ENCODE results near the gene RAVER2.
"Not testable (repeated sequence)": the region's sequence is repeated elsewhere in the genome, so short reads cannot be mapped to it uniquely, and the experiment has no call there.

Gene RAVER2

DNA sequence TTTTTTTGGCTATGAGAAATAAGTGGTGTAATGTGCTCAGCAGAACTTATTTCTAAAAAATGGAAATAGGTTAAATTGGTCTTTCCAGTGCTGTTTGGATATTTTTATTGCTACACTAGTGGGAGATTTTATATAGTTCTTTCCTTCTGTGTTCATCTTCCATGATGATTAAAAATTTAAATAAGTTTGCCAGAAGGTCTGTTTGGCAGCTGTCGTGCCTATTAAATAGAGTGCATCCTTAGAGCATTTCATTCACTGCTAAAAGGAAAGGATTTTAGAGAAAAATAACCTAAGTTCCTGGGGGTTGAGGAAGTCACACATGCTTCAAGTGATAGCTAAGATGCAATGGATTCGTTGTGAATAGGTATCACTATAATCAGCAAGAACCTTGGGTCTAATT, 29.7 kb upstream of the RAVER2 start:
- H3K4me1 ChIP-seq (ENCODE audit: control insufficient read depth, insufficient read depth, low read length, unreplicated experiment) = no peaks in the 10 kb centered on the region
- H3K36me3 ChIP-seq (ENCODE audit: insufficient read depth, low read length) = no peaks in the 10 kb centered on the region
- H3K27me3 ChIP-seq (ENCODE audit: insufficient read depth, low read length) = peaks cover 50% of the 10 kb centered on the region
- H3K79me2 ChIP-seq (ENCODE audit: control insufficient read depth, insufficient read depth, low read length, unreplicated experiment) = no peaks in the 10 kb centered on the region
- H2AFZ ChIP-seq (ENCODE audit: low read length, unreplicated experiment) = no peak overlapping the region
- no peak overlapping the region for H3K4me3 ChIP-seq (ENCODE audit: low read depth, low read length)
- no peak overlapping the region for H3K27ac ChIP-seq (ENCODE audit: low read depth, low read length)

DNA sequence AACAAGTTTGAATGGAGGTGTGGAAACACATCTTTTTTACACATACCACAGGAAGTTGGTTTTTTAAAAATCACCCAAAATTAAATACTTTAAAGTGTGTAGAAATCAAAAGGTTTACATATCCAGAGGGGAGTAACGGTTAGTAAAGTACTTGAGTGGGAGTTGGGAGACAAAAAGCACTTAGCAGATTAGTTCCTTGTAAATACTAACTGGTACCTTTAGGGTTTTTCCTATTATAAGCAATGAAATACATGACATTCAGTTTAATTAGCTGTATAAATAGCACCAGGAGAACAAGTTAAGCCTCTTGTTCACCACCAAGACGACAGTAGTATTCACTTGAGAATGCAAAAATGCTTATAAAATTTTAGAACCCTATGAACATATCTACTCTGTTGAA, 23.7 kb upstream of the RAVER2 start:
- no peak overlapping the region for H2AFZ ChIP-seq (ENCODE audit: low read length, unreplicated experiment)
- H3K4me1 ChIP-seq (ENCODE audit: control insufficient read depth, insufficient read depth, low read length, unreplicated experiment) = no peaks in the 10 kb centered on the region

DNA sequence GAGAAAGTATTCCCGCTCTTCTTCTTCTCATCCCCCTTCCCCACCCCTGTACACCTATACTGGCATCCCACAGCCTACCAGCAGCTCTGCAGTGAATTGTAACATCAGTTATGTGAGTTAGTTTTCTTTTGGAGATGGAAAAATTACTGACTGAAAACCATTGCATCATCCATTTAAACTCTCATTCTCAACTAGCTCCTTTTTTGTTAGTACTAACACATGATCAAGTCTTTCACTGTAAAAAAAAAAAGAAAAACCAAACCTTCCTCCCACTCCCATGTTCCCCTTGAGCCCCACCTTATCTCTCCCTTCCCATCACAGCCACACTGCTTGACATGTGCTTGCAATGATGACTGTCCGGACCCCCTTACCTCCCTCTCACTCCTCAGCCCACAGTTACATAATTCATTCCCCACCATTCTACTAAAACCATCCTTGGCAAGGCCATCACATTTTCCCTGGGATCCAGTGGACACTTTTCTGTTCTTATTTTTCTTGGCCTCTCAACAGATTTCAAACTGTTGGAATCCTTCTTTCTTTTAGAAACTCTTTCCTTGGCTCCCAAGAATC, 23.2 kb upstream of the RAVER2 start:
- Histone ChIP-seq H3K27ac (ENCODE audit: low read depth, low read length) (no peak overlapping the region), H3K36me3 (ENCODE audit: insufficient read depth, low read length) (no peaks in the 10 kb centered on the region), H3K27me3 (ENCODE audit: insufficient read depth, low read length) (peaks cover 91% of the 10 kb centered on the region), H3K4me1 (ENCODE audit: control insufficient read depth, insufficient read depth, low read length, unreplicated experiment) (no peaks in the 10 kb centered on the region), H2AFZ (ENCODE audit: low read length, unreplicated experiment) (no peak overlapping the region), H3K79me2 (ENCODE audit: control insufficient read depth, insufficient read depth, low read length, unreplicated experiment) (no peaks in the 10 kb centered on the region), H3K4me3 (ENCODE audit: low read depth, low read length) (no peak overlapping the region)

More for the DNA sequence above, 23.7 kb upstream of the RAVER2 start:
- no peak overlapping the region for H3K4me3 ChIP-seq (ENCODE audit: low read depth, low read length)
- no peak overlapping the region for H3K27ac ChIP-seq (ENCODE audit: low read depth, low read length)
- H3K27me3 ChIP-seq (ENCODE audit: insufficient read depth, low read length) = peaks cover 89% of the 10 kb centered on the region
- H3K36me3 ChIP-seq (ENCODE audit: insufficient read depth, low read length) = no peaks in the 10 kb centered on the region
- no peaks in the 10 kb centered on the region for H3K79me2 ChIP-seq (ENCODE audit: control insufficient read depth, insufficient read depth, low read length, unreplicated experiment)

DNA sequence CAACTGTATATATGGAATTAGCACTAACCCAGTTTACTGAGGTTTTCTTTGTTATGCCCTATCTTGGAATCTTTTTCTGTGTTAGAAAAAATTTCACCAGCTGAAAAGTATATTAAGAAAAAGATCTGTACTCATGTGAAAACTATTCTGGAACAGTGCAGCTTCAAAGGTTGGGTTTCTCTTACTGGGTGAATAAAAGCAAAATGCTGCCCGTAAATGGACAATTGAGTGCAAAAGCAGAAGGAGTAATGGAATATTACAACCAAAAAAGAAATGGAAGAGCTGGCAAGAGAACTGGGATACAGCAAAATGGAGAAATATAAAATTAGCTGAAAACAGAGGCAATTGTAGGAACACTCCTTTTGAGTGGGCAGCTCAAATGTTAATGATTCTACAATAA, 17.0 kb upstream of the RAVER2 start:
- no peaks in the 10 kb centered on the region for H3K4me1 ChIP-seq (ENCODE audit: control insufficient read depth, insufficient read depth, low read length, unreplicated experiment)
- H3K36me3 ChIP-seq (ENCODE audit: insufficient read depth, low read length) = no peaks in the 10 kb centered on the region
- H3K27me3 ChIP-seq (ENCODE audit: insufficient read depth, low read length) = peaks cover 54% of the 10 kb centered on the region
- H3K79me2 ChIP-seq (ENCODE audit: control insufficient read depth, insufficient read depth, low read length, unreplicated experiment) = no peaks in the 10 kb centered on the region
- H3K27ac ChIP-seq (ENCODE audit: low read depth, low read length) = no peak overlapping the region
- no peak overlapping the region for H3K4me3 ChIP-seq (ENCODE audit: low read depth, low read length)
- H2AFZ ChIP-seq (ENCODE audit: low read length, unreplicated experiment) = no peak overlapping the region

DNA sequence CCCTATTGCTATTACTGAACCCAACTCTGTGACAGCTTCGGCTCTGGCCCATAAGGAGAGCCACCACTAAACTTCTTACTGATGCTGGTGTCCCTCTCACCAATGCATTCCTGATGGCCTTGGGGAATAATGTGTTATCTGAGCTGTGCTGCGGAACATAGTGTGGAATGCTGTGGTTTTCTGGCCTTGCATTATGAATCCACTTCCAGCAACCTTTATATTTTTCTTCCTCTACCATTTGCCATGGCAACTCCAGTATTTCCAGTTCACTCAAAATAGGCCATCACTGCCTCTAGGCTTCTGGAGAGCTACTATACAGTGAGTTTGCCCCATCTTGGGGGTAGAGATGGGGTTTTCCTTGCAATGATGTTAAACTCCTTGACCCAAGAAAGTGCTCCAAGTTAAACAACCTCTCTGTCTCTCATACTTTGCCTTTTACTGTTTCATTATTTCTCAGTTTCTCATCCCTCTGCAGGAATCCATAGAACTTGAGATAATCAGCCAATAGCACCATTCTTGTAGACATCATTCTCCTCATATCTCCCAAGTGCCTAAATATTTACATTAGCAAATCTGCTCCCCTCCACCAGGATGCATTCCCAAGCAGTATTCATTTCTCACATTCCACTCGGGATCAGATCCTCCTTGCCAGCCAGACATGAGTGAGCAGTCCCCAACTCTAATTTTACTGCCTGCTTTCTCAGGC, 11.1 kb upstream of the RAVER2 start:
- H3K36me3 ChIP-seq (ENCODE audit: insufficient read depth, low read length) = no peaks in the 10 kb centered on the region
- H3K27ac ChIP-seq (ENCODE audit: low read depth, low read length) = peak overlapping the region; percentile 11; the same call in 1 of the 2 replicates
- H3K4me3 ChIP-seq (ENCODE audit: low read depth, low read length) = no peak overlapping the region
- H3K4me1 ChIP-seq (ENCODE audit: control insufficient read depth, insufficient read depth, low read length, unreplicated experiment) = no peaks in the 10 kb centered on the region
- H3K27me3 ChIP-seq (ENCODE audit: insufficient read depth, low read length) = peaks cover 8% of the 10 kb centered on the region
- H3K79me2 ChIP-seq (ENCODE audit: control insufficient read depth, insufficient read depth, low read length, unreplicated experiment) = no peaks in the 10 kb centered on the region
- H2AFZ ChIP-seq (ENCODE audit: low read length, unreplicated experiment) = no peak overlapping the region

DNA sequence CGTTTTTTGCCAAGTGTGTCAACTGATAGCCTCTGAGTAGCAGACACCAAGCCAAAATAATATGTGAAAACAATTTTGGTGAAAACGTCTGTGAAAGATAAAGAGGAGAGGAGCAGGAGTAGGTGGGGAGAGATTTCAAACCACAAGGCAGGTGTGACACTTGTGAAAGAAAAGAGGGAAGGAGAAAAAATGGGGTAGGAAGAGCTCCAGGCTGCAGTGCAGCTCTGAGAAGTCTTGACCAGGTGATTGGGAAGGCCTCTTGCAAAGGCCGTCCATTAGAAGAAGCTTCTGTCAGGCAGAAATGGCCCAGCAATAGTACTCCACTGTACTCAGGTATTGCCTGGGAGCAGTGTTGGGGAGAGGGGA, 10.6 kb upstream of the RAVER2 start:
- H3K27me3 ChIP-seq (ENCODE audit: insufficient read depth, low read length) = peaks cover 6% of the 10 kb centered on the region
- H3K79me2 ChIP-seq (ENCODE audit: control insufficient read depth, insufficient read depth, low read length, unreplicated experiment) = no peaks in the 10 kb centered on the region
- H3K27ac ChIP-seq (ENCODE audit: low read depth, low read length) = peak overlapping the region; percentile 11; the same call in 1 of the 2 replicates
- no peaks in the 10 kb centered on the region for H3K4me1 ChIP-seq (ENCODE audit: control insufficient read depth, insufficient read depth, low read length, unreplicated experiment)
- H2AFZ ChIP-seq (ENCODE audit: low read length, unreplicated experiment) = no peak overlapping the region
- no peaks in the 10 kb centered on the region for H3K36me3 ChIP-seq (ENCODE audit: insufficient read depth, low read length)
- no peak overlapping the region for H3K4me3 ChIP-seq (ENCODE audit: low read depth, low read length)

DNA sequence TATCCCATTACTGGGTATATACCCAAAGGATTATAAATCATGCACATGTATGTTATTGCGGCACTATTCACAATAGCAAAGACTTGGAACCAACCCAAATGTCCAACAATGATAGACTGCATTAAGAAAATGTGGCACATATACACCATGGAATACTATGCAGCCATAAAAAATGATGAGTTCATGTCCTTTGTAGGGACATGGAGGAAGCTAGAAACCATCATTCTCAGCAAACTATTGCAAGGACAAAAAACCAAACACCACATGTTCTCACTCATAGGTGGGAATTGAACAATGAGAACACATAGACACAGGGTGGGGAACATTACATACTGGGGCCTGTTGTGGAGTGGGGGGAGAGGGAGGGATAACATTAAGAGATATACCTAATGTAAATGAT, 4.2 kb upstream of the RAVER2 start:
- not testable (repeated sequence) for H3K27ac ChIP-seq (ENCODE audit: low read depth, low read length); H3K36me3 ChIP-seq (ENCODE audit: insufficient read depth, low read length); H3K27me3 ChIP-seq (ENCODE audit: insufficient read depth, low read length); H3K79me2 ChIP-seq (ENCODE audit: control insufficient read depth, insufficient read depth, low read length, unreplicated experiment); H2AFZ ChIP-seq (ENCODE audit: low read length, unreplicated experiment); H3K4me1 ChIP-seq (ENCODE audit: control insufficient read depth, insufficient read depth, low read length, unreplicated experiment); H3K4me3 ChIP-seq (ENCODE audit: low read depth, low read length)

DNA sequence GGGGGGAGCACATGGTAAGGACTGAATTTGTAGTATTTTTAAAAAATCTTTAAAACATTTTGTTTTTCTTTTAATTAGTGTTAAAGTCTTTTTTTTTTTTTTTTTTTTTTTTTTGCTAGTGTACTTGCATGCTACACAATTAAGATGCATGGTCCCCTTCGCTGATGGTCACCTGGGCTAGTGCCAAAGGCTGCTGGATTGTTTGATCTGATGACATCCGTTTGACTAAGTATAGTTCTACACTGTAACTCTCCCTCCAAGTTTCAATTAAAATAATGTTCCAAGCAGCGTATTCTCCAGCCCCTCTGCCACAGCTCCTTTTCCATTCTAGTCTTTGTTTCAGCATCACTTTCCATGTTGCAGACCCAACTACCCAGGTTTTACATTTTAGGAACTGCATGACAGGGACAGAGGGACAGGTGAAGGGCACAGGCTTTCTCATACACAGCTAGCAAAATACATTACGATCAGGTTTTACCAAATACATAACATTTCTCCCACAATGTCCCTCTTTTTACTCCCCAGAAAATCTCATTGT, 852 bp upstream of the RAVER2 start:
- H3K36me3 ChIP-seq (ENCODE audit: insufficient read depth, low read length) = no peaks in the 10 kb centered on the region
- no peaks in the 10 kb centered on the region for H3K27me3 ChIP-seq (ENCODE audit: insufficient read depth, low read length)
- peak overlapping the region; percentile 85 for H2AFZ ChIP-seq (ENCODE audit: low read length, unreplicated experiment)
- H3K79me2 ChIP-seq (ENCODE audit: control insufficient read depth, insufficient read depth, low read length, unreplicated experiment) = no peaks in the 10 kb centered on the region
- no peak overlapping the region for H3K27ac ChIP-seq (ENCODE audit: low read depth, low read length)
- H3K4me1 ChIP-seq (ENCODE audit: control insufficient read depth, insufficient read depth, low read length, unreplicated experiment) = peaks cover 5% of the 10 kb centered on the region
- peak overlapping the region; percentile 94 for H3K4me3 ChIP-seq (ENCODE audit: low read depth, low read length)

DNA sequence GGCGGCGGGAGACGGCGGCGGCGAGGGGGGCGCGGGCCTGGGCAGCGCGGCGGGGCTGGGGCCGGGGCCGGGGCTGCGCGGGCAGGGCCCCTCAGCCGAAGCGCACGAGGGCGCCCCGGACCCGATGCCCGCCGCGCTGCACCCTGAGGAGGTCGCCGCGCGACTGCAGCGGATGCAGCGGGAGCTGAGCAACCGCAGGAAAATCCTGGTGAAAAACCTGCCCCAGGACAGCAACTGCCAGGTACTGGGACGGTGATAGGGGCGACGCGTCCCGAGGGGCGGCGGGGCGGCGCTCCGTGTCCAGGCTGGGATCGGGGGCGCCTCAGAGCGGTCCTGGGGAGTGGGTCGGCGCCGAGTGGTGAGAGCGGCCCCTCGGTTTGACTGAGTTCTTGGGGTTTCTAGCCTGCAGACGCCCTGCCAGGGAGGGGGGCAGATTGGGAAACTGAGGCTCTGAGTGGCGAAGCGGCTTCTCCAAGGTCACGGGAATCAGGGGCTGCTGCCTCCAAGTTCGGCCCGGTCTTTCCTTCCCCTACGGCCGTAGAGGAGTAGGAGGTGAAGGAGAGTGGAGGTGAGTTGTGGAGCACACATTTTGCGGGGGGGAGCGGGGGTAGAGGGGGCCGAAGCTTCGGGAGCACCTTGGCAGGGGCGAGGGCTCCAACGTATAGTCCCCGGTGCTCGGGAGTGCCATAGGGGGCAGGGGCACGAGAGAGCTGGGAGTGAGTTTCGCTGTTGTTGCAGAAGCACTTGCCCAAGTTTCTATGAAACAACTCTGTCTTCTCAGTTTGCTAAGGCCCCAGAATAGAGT, 508 bp downstream of the RAVER2 start:
- no peak overlapping the region for H3K27ac ChIP-seq (ENCODE audit: low read depth, low read length)
- H3K4me3 ChIP-seq (ENCODE audit: low read depth, low read length) = peak overlapping the region; percentile 94

DNA sequence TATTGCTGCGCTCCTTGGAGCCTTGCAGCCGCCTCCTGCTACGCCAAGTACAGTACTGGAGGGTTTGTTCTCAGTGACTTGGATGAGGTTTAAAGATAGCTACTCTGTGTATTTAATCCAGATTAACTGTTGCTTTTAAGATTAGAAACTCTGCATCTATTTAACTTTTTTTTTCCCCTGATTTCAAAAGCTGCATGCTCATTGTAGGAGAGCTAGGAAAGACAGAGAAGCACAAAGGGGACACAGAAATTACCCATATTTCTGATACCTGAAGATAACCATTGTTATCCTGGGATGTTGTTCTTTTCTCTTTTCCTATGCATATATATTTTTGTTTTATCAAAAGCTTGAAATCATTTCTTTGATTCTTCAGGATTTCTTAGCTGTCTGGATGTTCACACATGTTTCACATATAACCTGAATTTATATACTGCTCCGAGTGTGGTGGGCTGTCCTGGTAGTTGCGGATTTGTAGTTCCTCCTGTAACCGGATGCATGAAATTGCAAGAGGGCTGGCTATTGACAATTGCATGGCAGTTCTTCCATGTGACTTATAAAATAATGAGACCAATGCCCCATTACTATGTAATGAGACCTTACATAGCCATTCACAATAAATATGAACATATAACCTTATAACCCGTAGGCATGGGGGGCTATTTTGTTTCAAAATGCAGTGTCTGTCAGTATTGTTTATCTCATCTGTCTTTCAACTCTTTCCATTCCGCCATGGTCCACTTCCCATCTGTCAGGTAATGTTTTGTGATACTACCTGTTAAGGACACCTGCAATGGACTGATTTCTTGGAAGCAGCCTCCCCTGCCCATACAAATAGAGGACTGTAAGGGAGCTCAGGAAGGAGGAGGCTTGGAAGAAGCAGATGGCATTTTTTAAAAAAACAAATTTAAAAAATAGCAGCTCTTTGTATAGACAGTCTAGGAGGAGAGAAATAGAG, 1.4 kb downstream of the RAVER2 start:
- Histone ChIP-seq H3K27ac (ENCODE audit: low read depth, low read length) (no peak overlapping the region), H2AFZ (ENCODE audit: low read length, unreplicated experiment) (peak overlapping the region; percentile 85), H3K79me2 (ENCODE audit: control insufficient read depth, insufficient read depth, low read length, unreplicated experiment) (no peaks in the 10 kb centered on the region), H3K36me3 (ENCODE audit: insufficient read depth, low read length) (no peaks in the 10 kb centered on the region), H3K4me3 (ENCODE audit: low read depth, low read length) (peak overlapping the region; percentile 94), H3K4me1 (ENCODE audit: control insufficient read depth, insufficient read depth, low read length, unreplicated experiment) (peaks cover 5% of the 10 kb centered on the region), H3K27me3 (ENCODE audit: insufficient read depth, low read length) (no peaks in the 10 kb centered on the region)

More for the DNA sequence above, 508 bp downstream of the RAVER2 start:
- H2AFZ ChIP-seq (ENCODE audit: low read length, unreplicated experiment) = peak overlapping the region; percentile 85
- no peaks in the 10 kb centered on the region for H3K36me3 ChIP-seq (ENCODE audit: insufficient read depth, low read length)
- H3K79me2 ChIP-seq (ENCODE audit: control insufficient read depth, insufficient read depth, low read length, unreplicated experiment) = no peaks in the 10 kb centered on the region
- H3K27me3 ChIP-seq (ENCODE audit: insufficient read depth, low read length) = no peaks in the 10 kb centered on the region
- peaks cover 5% of the 10 kb centered on the region for H3K4me1 ChIP-seq (ENCODE audit: control insufficient read depth, insufficient read depth, low read length, unreplicated experiment)

Measured in ACC112 (cell line).